Liver (tissue), 9 donors: Measurements from ENCODE around the gene TTC28. TPM values are rescaled to one million over a fixed set of nuclear protein-coding genes. Genes with fewer than 3 reads are reported as not detected.

ENCODE experiments used
- DNase-seq: peaks from one replicate; pipeline ENCODE4 v3.0.0-alpha.2; 2017; ENCODE audit warnings: low spot score
- H3K27ac ChIP-seq, 2 donors: one replicate each; pipeline ENCODE4 v1.7.0; 2013; ENCODE audit warnings: inconsistent platforms in 2 of 2, low read length in 2 of 2, control low read depth in 1 of 2, low read depth in 1 of 2, mild to moderate bottlenecking in 1 of 2
- H3K27me3 ChIP-seq, 4 donors: one replicate each; pipeline versions ENCODE4 v1.6.1 to v1.7.0; 2013; ENCODE audit warnings: low read length in 3 of 4, inconsistent platforms in 1 of 4, mild to moderate bottlenecking in 1 of 4, moderate library complexity in 1 of 4; ENCODE audit not compliant: control insufficient read depth in 4 of 4, insufficient read depth in 4 of 4
- H3K36me3 ChIP-seq, 4 donors: one replicate each; pipeline versions ENCODE4 v1.6.1 to v1.7.0; 2013; ENCODE audit warnings: low read length in 3 of 4, mild to moderate bottlenecking in 3 of 4, low read depth in 1 of 4, moderate library complexity in 1 of 4; ENCODE audit not compliant: control insufficient read depth in 4 of 4, insufficient read depth in 3 of 4
- H3K4me1 ChIP-seq, 4 donors: one replicate each; pipeline versions ENCODE4 v1.6.1 to v1.7.0; 2013; ENCODE audit warnings: low read length in 3 of 4, mild to moderate bottlenecking in 3 of 4, moderate library complexity in 1 of 4; ENCODE audit not compliant: control insufficient read depth in 4 of 4, insufficient read depth in 4 of 4
- H3K4me3 ChIP-seq, 3 donors: one replicate each; pipeline versions ENCODE4 v1.6.1 to v1.7.0; 2013; ENCODE audit warnings: low read length in 3 of 3, control low read depth in 1 of 3, low read depth in 1 of 3, mild to moderate bottlenecking in 1 of 3
- H3K9ac ChIP-seq, 2 donors: one replicate each; pipeline ENCODE4 v1.7.0; 2013; ENCODE audit warnings: low read length in 2 of 2, mild to moderate bottlenecking in 2 of 2, moderate library complexity in 2 of 2, control low read depth in 1 of 2, low read depth in 1 of 2
- H3K9me3 ChIP-seq, 4 donors: one replicate each; pipeline versions ENCODE4 v1.6.1 to v1.7.0; 2013; ENCODE audit warnings: low read length in 3 of 4; ENCODE audit not compliant: control insufficient read depth in 4 of 4
- EGR1 ChIP-seq, 2 donors: IDR thresholded peaks; 2 replicates each; pipeline ENCODE4 v1.6.1; 2016 to 2018; ENCODE audit warnings: antibody characterized with exemption in 2 of 2, low read depth in 2 of 2
- FOXA1 ChIP-seq: IDR thresholded peaks from 2 replicates; pipeline ENCODE4 v1.6.1; 2016; ENCODE audit warnings: antibody characterized with exemption
- FOXA2 ChIP-seq: IDR thresholded peaks from 2 replicates; pipeline ENCODE4 v1.6.1; 2016; ENCODE audit warnings: antibody characterized with exemption
- GABPA ChIP-seq, 2 donors: IDR thresholded peaks in 1 of 2; conservative IDR thresholded peaks in 1 of 2; 2 replicates each; pipeline ENCODE4 v1.6.1; 2016; ENCODE audit warnings: antibody characterized with exemption in 2 of 2, mild to moderate bottlenecking in 1 of 2, moderate library complexity in 1 of 2
- JUND ChIP-seq, 2 donors: IDR thresholded peaks; 2 replicates each; pipeline ENCODE4 v1.6.1; 2016; ENCODE audit warnings: antibody characterized with exemption in 2 of 2
- NR2F2 ChIP-seq: IDR thresholded peaks from 2 replicates; pipeline ENCODE4 v1.6.1; 2016; ENCODE audit warnings: antibody characterized with exemption
- RAD21 ChIP-seq, 2 donors: IDR thresholded peaks; 2 replicates each; pipeline ENCODE4 v1.6.1; 2016; ENCODE audit warnings: antibody characterized with exemption in 2 of 2, mild to moderate bottlenecking in 2 of 2
- REST ChIP-seq: IDR thresholded peaks from 2 replicates; pipeline ENCODE4 v1.6.1; 2016; ENCODE audit warnings: antibody characterized with exemption, mild to moderate bottlenecking
- RXRA ChIP-seq, 2 donors: IDR thresholded peaks; 2 replicates each; pipeline ENCODE4 v1.6.1; 2017 to 2018; ENCODE audit warnings: antibody characterized with exemption in 2 of 2, mild to moderate bottlenecking in 1 of 2
- YY1 ChIP-seq: IDR thresholded peaks from 2 replicates; pipeline ENCODE4 v1.6.1; 2016; ENCODE audit warnings: antibody characterized with exemption, mild to moderate bottlenecking
- WGBS: extraction: QIAGEN DNeasy Blood & Tissue Kit; methylation state at CpG from one replicate; pipeline ENCODE4 v1.1.7; 2013; 5-methylcytosine and 5-hydroxymethylcytosine counted together
- polyA plus RNA-seq, 2 donors: library from polyadenylated mRNA; stranded (reverse) in 1 of 2; unstranded in 1 of 2; fragments of 200-250 nt in 1 of 2; fragments of >200 nt in 1 of 2; fragmentation: Nextera tagmentation in 1 of 2; extraction: Ambion mirVana in 1 of 2; gene quantifications; one replicate each; pipeline versions ENCODE4 v1.2.1 to v1.2.3, GENCODE V29; 2013 to 2015
- total RNA-seq, 2 donors: library from RNA; depleted of rRNA; stranded (reverse); fragments of >200 nt; gene quantifications; one replicate each; pipeline ENCODE4 v1.2.3, GENCODE V29; 2014
- TF ChIP-seq, protein P1 (sequence below): IDR thresholded peaks from 2 replicates; pipeline ENCODE4 v1.6.1; 2016; ENCODE audit warnings: antibody characterized with exemption
- TF ChIP-seq, protein P2 (sequence below): IDR thresholded peaks from 2 replicates; pipeline ENCODE4 v1.6.1; 2016; ENCODE audit warnings: antibody characterized with exemption
- TF ChIP-seq, protein P3 (sequence below): fragments of 150-350 bp; IDR thresholded peaks from 2 replicates; pipeline ENCODE4 v1.5.1; 2017; ENCODE audit warnings: improper control_type of control experiment, low read depth, low read length; ENCODE audit not compliant: missing input control
- TF ChIP-seq, protein P4 (sequence below): IDR thresholded peaks from 2 replicates; pipeline ENCODE4 v1.6.1; 2016; ENCODE audit warnings: antibody characterized with exemption
- donor health status: healthy.
- donor health status: healthy.
- donor health status: healthy.
- donor health status: healthy.
- donor health status: healthy.

TTC28 gene
- total and polyA plus RNA-seq, 4 donors = 4.2 to 19.4 (median 5.9) TPM

DNA sequence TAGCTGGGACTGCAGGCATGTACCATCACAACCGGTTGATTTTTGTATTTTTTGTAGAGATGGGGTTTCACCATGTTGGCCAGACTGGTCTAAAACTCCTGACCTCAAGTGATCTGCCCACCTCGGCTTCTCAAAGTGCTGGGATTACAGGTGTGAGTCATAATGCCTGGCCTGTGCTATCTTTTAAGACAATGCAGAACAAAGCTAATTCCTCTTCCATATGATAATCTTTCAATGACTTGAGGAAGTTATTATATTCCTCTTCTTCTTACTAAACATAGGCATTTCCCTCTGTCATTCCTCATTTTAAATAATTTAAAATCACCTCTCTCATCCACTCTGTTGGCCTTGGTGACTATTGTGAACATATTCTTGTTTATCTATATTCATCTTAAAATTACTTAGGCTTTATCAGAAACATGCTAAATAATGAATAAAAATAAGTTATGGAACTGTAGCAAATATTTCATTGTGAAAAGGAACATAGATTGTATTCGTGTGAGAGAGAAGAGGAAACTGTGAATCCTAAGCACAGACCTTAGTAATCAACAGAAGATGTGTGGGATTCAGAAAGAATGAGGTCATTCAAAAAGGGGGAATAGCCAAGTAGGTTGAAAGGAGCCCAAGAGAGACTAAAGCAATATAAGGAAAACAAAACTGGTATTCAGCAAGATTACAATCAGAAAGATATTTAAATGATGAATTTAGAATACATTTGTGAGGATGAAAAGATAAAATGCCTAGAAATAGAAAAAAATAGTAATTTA is 269.4 kb downstream of the TTC28 start:
- no peak overlapping the region for H3K9ac ChIP-seq
- no peaks in the 10 kb centered on the region for H3K36me3 ChIP-seq
- 77% methylated on average over 3 of the region's 3 CpGs for WGBS
- no peak overlapping the region for H3K27ac ChIP-seq
- no peaks in the 10 kb centered on the region for H3K27me3 ChIP-seq
- H3K4me1 ChIP-seq = no peaks in the 10 kb centered on the region
- no peak for DNase-seq
- no peak overlapping the region for H3K4me3 ChIP-seq
- H3K9me3 ChIP-seq = no peaks in the 10 kb centered on the region
- TF ChIP-seq, protein P1, sequence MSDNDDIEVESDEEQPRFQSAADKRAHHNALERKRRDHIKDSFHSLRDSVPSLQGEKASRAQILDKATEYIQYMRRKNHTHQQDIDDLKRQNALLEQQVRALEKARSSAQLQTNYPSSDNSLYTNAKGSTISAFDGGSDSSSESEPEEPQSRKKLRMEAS = no peak
- TF ChIP-seq JUND (IDR thresholded peaks at IDR 0.05) = peak in 1 of 2 donors; percentile 23

DNA sequence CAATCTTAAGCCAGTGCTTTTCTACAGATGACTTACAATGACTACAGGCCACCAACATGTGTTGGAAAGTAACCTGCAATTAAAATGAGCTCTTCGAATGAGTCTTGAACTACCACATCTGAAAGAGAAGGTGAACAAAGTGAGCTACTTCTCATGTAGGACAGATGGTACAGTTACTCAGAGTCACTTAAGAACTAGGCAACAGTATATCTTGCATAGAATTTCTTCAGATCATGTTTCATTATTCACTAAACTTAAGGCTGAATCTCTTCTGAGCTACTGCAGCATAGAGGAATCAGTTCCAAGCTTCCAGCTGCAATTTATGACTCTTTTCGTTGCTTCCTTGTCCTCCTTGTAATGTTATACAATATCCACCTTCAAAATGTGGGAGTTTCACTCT is 270.9 kb downstream of the TTC28 start:
- 88% methylated on average over 2 of the region's 2 CpGs for WGBS
- DNase-seq = no peak
- TF ChIP-seq JUND (IDR thresholded peaks at IDR 0.05) (no peak), REST (no peak), YY1 (no peak), FOXA2 (no peak), RAD21 (IDR thresholded peaks at IDR 0.05) (no peak), EGR1 (IDR thresholded peaks at IDR 0.05; ENCODE audit: low read depth in 2 of 2) (no peak), GABPA (IDR thresholded peaks at IDR 0.05 in 1 of 2, conservative IDR thresholded peaks at IDR 0.05 in 1 of 2) (no peak), NR2F2 (no peak), FOXA1 (no peak), RXRA (IDR thresholded peaks at IDR 0.05) (no peak)
- TF ChIP-seq, protein P2, sequence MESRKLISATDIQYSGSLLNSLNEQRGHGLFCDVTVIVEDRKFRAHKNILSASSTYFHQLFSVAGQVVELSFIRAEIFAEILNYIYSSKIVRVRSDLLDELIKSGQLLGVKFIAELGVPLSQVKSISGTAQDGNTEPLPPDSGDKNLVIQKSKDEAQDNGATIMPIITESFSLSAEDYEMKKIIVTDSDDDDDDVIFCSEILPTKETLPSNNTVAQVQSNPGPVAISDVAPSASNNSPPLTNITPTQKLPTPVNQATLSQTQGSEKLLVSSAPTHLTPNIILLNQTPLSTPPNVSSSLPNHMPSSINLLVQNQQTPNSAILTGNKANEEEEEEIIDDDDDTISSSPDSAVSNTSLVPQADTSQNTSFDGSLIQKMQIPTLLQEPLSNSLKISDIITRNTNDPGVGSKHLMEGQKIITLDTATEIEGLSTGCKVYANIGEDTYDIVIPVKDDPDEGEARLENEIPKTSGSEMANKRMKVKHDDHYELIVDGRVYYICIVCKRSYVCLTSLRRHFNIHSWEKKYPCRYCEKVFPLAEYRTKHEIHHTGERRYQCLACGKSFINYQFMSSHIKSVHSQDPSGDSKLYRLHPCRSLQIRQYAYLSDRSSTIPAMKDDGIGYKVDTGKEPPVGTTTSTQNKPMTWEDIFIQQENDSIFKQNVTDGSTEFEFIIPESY = no peak
- TF ChIP-seq, protein P3, sequence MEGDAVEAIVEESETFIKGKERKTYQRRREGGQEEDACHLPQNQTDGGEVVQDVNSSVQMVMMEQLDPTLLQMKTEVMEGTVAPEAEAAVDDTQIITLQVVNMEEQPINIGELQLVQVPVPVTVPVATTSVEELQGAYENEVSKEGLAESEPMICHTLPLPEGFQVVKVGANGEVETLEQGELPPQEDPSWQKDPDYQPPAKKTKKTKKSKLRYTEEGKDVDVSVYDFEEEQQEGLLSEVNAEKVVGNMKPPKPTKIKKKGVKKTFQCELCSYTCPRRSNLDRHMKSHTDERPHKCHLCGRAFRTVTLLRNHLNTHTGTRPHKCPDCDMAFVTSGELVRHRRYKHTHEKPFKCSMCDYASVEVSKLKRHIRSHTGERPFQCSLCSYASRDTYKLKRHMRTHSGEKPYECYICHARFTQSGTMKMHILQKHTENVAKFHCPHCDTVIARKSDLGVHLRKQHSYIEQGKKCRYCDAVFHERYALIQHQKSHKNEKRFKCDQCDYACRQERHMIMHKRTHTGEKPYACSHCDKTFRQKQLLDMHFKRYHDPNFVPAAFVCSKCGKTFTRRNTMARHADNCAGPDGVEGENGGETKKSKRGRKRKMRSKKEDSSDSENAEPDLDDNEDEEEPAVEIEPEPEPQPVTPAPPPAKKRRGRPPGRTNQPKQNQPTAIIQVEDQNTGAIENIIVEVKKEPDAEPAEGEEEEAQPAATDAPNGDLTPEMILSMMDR = no peak
- TF ChIP-seq, protein P1 = no peak
- TF ChIP-seq, protein P4, sequence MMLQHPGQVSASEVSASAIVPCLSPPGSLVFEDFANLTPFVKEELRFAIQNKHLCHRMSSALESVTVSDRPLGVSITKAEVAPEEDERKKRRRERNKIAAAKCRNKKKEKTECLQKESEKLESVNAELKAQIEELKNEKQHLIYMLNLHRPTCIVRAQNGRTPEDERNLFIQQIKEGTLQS = no peak
- H3K4me3 ChIP-seq = no peak overlapping the region
- H3K27me3 ChIP-seq = no peaks in the 10 kb centered on the region
- H3K9ac ChIP-seq = no peak overlapping the region
- no peak overlapping the region for H3K27ac ChIP-seq
- H3K4me1 ChIP-seq = no peaks in the 10 kb centered on the region
- no peaks in the 10 kb centered on the region for H3K9me3 ChIP-seq
- no peaks in the 10 kb centered on the region for H3K36me3 ChIP-seq
